Memory B cell (primary cell): ENCODE results near the gene BAG1.
A peak's percentile ranks its signal among the peaks of the same experiment; 100 is the strongest.

ENCODE experiments used
- ATAC-seq: fragments of 150-1000 bp; cut with Tn5 transposase; 2 replicates; pipeline ENCODE4 v1.10.0; 2021; ENCODE audit warnings: low read depth, mild to moderate bottlenecking, moderate library complexity
- DNase-seq, 2 donors: peaks; one replicate each; pipeline ENCODE4 v3.0.0; 2022; ENCODE audit warnings: low spot score in 2 of 2
- H3K27ac Mint-ChIP-seq: one replicate; pipeline ENCODE4 v1.8.0; 2022; ENCODE audit warnings: mild to moderate bottlenecking, moderate library complexity, mixed read lengths
- H3K27me3 Mint-ChIP-seq: one replicate; pipeline ENCODE4 v1.8.0; 2022; ENCODE audit warnings: mixed read lengths
- H3K36me3 Mint-ChIP-seq: one replicate; pipeline ENCODE4 v1.8.0; 2022; ENCODE audit warnings: mild to moderate bottlenecking, mixed read lengths
- H3K4me1 Mint-ChIP-seq: one replicate; pipeline ENCODE4 v1.8.0; 2022; ENCODE audit warnings: mixed read lengths
- H3K4me3 Mint-ChIP-seq: one replicate; pipeline ENCODE4 v1.8.0; 2022; ENCODE audit warnings: mild to moderate bottlenecking, moderate library complexity, mixed read lengths
- H3K9me3 Mint-ChIP-seq: one replicate; pipeline ENCODE4 v1.8.0; 2022; ENCODE audit warnings: mixed read lengths

The BAG1 gene

GRCh38 chr9:33264003-33264472 lies 470 bp downstream of the BAG1 start:
- H3K9me3 Mint-ChIP-seq, result no peaks in the 10 kb centered on the region
- peak overlapping the region; percentile 98 for H3K27ac Mint-ChIP-seq
- DNase-seq, result no peak
- peaks cover 24% of the 10 kb centered on the region for H3K36me3 Mint-ChIP-seq
- H3K4me1 Mint-ChIP-seq, result peaks cover 32% of the 10 kb centered on the region
- H3K4me3 Mint-ChIP-seq, result peak overlapping the region; percentile 93
- peak; percentile 2 for ATAC-seq
- H3K27me3 Mint-ChIP-seq, result no peaks in the 10 kb centered on the region

- Mint-ChIP-seq H3K27me3 (no peaks in the 10 kb centered on the region), H3K36me3 (peaks cover 30% of the 10 kb centered on the region), H3K9me3 (no peaks in the 10 kb centered on the region), H3K4me1 (peaks cover 32% of the 10 kb centered on the region), H3K4me3 (peak overlapping the region; percentile 93), H3K27ac (peak overlapping the region; percentile 98)
- ATAC-seq (no peak), DNase-seq (no peak)
Observed at GRCh38 chr9:33263131-33264002, 1.1 kb downstream of the BAG1 start.

GRCh38 chr9:33260372-33260771 lies 4.1 kb downstream of the BAG1 start:
- DNase-seq (no peak), ATAC-seq (no peak)
- no peaks in the 10 kb centered on the region for H3K9me3 Mint-ChIP-seq
- no peak overlapping the region for H3K27ac Mint-ChIP-seq
- no peaks in the 10 kb centered on the region for H3K27me3 Mint-ChIP-seq
- H3K4me3 Mint-ChIP-seq, result no peak overlapping the region
- H3K4me1 Mint-ChIP-seq, result peaks cover 17% of the 10 kb centered on the region
- peaks cover 30% of the 10 kb centered on the region for H3K36me3 Mint-ChIP-seq

GRCh38 chr9:33257276-33257675 lies 7.2 kb downstream of the BAG1 start:
- Mint-ChIP-seq H3K9me3 (no peaks in the 10 kb centered on the region), H3K27me3 (no peaks in the 10 kb centered on the region), H3K36me3 (peaks cover 35% of the 10 kb centered on the region), H3K27ac (no peak overlapping the region), H3K4me3 (no peak overlapping the region), H3K4me1 (peaks cover 2% of the 10 kb centered on the region)
- ATAC-seq (no peak), DNase-seq (no peak)

- ATAC-seq (no peak), DNase-seq (no peak)
- H3K4me1 Mint-ChIP-seq, result peaks cover 2% of the 10 kb centered on the region
- H3K9me3 Mint-ChIP-seq, result no peaks in the 10 kb centered on the region
- no peaks in the 10 kb centered on the region for H3K27me3 Mint-ChIP-seq
- no peak overlapping the region for H3K4me3 Mint-ChIP-seq
- no peak overlapping the region for H3K27ac Mint-ChIP-seq
- peaks cover 33% of the 10 kb centered on the region for H3K36me3 Mint-ChIP-seq
Observed at GRCh38 chr9:33256236-33256635, 8.3 kb downstream of the BAG1 start.

GRCh38 chr9:33255471-33255870 lies 9.0 kb downstream of the BAG1 start:
- Mint-ChIP-seq H3K27ac (no peak overlapping the region), H3K36me3 (peaks cover 32% of the 10 kb centered on the region)
- ATAC-seq, result no peak

GRCh38 chr9:33255014-33255413 lies 9.5 kb downstream of the BAG1 start:
- H3K27me3 Mint-ChIP-seq, result no peaks in the 10 kb centered on the region
- H3K27ac Mint-ChIP-seq, result no peak overlapping the region
- H3K4me1 Mint-ChIP-seq, result peaks cover 3% of the 10 kb centered on the region
- no peaks in the 10 kb centered on the region for H3K9me3 Mint-ChIP-seq
- no peak overlapping the region for H3K4me3 Mint-ChIP-seq
- no peak for DNase-seq
- H3K36me3 Mint-ChIP-seq, result peaks cover 28% of the 10 kb centered on the region
- ATAC-seq, result no peak

More at GRCh38 chr9:33255471-33255870, 9.0 kb downstream of the BAG1 start:
- no peaks in the 10 kb centered on the region for H3K27me3 Mint-ChIP-seq
- H3K9me3 Mint-ChIP-seq, result no peaks in the 10 kb centered on the region
- H3K4me3 Mint-ChIP-seq, result no peak overlapping the region
- peaks cover 2% of the 10 kb centered on the region for H3K4me1 Mint-ChIP-seq
- no peak for DNase-seq

GRCh38 chr9:33254211-33254610 lies 10.3 kb downstream of the BAG1 start:
- H3K36me3 Mint-ChIP-seq, result peaks cover 21% of the 10 kb centered on the region
- DNase-seq (no peak), ATAC-seq (no peak)
- no peaks in the 10 kb centered on the region for H3K9me3 Mint-ChIP-seq
- H3K4me1 Mint-ChIP-seq, result peaks cover 6% of the 10 kb centered on the region
- no peak overlapping the region for H3K27ac Mint-ChIP-seq
- H3K27me3 Mint-ChIP-seq, result no peaks in the 10 kb centered on the region
- H3K4me3 Mint-ChIP-seq, result no peak overlapping the region

GRCh38 chr9:33250458-33250995 lies 14.0 kb downstream of the BAG1 start:
- H3K4me3 Mint-ChIP-seq, result no peak overlapping the region
- H3K36me3 Mint-ChIP-seq, result peaks cover 13% of the 10 kb centered on the region

GRCh38 chr9:33249983-33250382 lies 14.5 kb downstream of the BAG1 start:
- ATAC-seq (no peak), DNase-seq (no peak)
- H3K4me3 Mint-ChIP-seq, result no peak overlapping the region
- H3K27ac Mint-ChIP-seq, result no peak overlapping the region
- no peaks in the 10 kb centered on the region for H3K27me3 Mint-ChIP-seq
- no peaks in the 10 kb centered on the region for H3K9me3 Mint-ChIP-seq
- peaks cover 13% of the 10 kb centered on the region for H3K36me3 Mint-ChIP-seq
- peaks cover 6% of the 10 kb centered on the region for H3K4me1 Mint-ChIP-seq

More at GRCh38 chr9:33250458-33250995, 14.0 kb downstream of the BAG1 start:
- Mint-ChIP-seq H3K27ac (no peak overlapping the region), H3K9me3 (no peaks in the 10 kb centered on the region), H3K4me1 (peaks cover 6% of the 10 kb centered on the region), H3K27me3 (no peaks in the 10 kb centered on the region)
- DNase-seq (no peak), ATAC-seq (no peak)

GRCh38 chr9:33249087-33249658 lies 15.3 kb downstream of the BAG1 start:
- Mint-ChIP-seq H3K36me3 (peaks cover 13% of the 10 kb centered on the region), H3K27ac (no peak overlapping the region), H3K4me1 (peaks cover 6% of the 10 kb centered on the region), H3K9me3 (no peaks in the 10 kb centered on the region), H3K4me3 (no peak overlapping the region), H3K27me3 (no peaks in the 10 kb centered on the region)
- ATAC-seq, result peak; percentile 24
- no peak for DNase-seq

- no peaks in the 10 kb centered on the region for H3K27me3 Mint-ChIP-seq
- H3K36me3 Mint-ChIP-seq, result peaks cover 13% of the 10 kb centered on the region
- DNase-seq, result no peak
- ATAC-seq, result no peak
- H3K9me3 Mint-ChIP-seq, result no peaks in the 10 kb centered on the region
- H3K4me1 Mint-ChIP-seq, result peaks cover 6% of the 10 kb centered on the region
- no peak overlapping the region for H3K27ac Mint-ChIP-seq
- H3K4me3 Mint-ChIP-seq, result no peak overlapping the region
Observed at GRCh38 chr9:33248606-33249005, 15.9 kb downstream of the BAG1 start.

- Mint-ChIP-seq H3K4me1 (peaks cover 6% of the 10 kb centered on the region), H3K27me3 (no peaks in the 10 kb centered on the region), H3K9me3 (no peaks in the 10 kb centered on the region), H3K36me3 (peaks cover 7% of the 10 kb centered on the region), H3K4me3 (no peak overlapping the region), H3K27ac (no peak overlapping the region)
- DNase-seq (no peak), ATAC-seq (no peak)
Observed at GRCh38 chr9:33246269-33246860, 18.1 kb downstream of the BAG1 start.

GRCh38 chr9:33245341-33245740 lies 19.2 kb downstream of the BAG1 start:
- Mint-ChIP-seq H3K27ac (no peak overlapping the region), H3K27me3 (peaks cover 2% of the 10 kb centered on the region), H3K36me3 (peaks cover 6% of the 10 kb centered on the region)

More at GRCh38 chr9:33245341-33245740, 19.2 kb downstream of the BAG1 start:
- H3K4me1 Mint-ChIP-seq, result peaks cover 6% of the 10 kb centered on the region
- DNase-seq, result no peak
- no peak for ATAC-seq
- H3K9me3 Mint-ChIP-seq, result no peaks in the 10 kb centered on the region
- no peak overlapping the region for H3K4me3 Mint-ChIP-seq
